Hematopoietic multipotent progenitor cell treated with erythropoietin and hydrocortisone succinate and interleukin-3 and kit ligand, for 8 days (in vitro differentiated cells): ENCODE measurements around the gene LIN54.
"Not testable (repeated sequence)": the region's sequence is repeated elsewhere in the genome, so short reads cannot be mapped to it uniquely, and the experiment has no call there.

ENCODE experiments used
- DNase-seq: peaks from one replicate; pipeline ENCODE4 v3.0.0-alpha.2; 2015

LIN54 gene

DNA sequence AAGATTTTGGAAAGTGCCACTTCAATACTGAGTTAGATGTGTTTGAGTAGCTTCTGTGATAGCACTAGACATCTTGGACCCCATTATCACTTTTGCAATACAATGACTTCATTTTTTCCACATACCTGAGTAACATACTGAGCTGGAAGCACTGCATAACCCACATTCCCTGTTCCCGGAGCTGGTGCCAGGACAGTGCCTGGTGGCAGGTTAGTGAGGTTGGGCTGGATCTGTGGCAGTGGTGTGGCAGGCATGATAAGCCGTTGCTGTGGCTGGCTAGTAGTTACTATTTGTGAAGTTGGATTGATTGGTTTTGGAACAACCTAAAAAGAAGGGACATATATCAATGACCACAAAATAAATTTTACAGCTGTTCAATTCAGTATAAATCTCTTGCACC lies 71.2 kb downstream of the LIN54 start:
- DNase-seq, result no peak

DNA sequence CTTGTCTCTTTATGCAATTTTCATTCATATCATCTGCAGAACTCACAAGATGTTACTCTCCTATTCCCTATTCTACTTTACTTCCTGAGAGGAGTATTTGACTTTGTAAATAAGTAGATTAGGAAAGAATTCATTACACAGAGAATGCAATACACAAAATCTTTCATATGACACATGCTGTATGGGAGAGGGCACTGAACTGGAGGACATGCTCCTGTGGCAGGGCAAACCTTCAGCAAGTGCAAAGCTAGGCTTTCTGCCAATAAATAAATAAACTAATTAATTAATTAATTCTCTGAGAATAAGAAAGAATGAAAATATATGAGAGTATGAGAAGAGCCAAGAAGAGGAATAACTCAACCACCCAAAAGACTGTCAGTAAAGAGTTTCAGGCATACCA lies 76.2 kb downstream of the LIN54 start:
- no peak for DNase-seq

DNA sequence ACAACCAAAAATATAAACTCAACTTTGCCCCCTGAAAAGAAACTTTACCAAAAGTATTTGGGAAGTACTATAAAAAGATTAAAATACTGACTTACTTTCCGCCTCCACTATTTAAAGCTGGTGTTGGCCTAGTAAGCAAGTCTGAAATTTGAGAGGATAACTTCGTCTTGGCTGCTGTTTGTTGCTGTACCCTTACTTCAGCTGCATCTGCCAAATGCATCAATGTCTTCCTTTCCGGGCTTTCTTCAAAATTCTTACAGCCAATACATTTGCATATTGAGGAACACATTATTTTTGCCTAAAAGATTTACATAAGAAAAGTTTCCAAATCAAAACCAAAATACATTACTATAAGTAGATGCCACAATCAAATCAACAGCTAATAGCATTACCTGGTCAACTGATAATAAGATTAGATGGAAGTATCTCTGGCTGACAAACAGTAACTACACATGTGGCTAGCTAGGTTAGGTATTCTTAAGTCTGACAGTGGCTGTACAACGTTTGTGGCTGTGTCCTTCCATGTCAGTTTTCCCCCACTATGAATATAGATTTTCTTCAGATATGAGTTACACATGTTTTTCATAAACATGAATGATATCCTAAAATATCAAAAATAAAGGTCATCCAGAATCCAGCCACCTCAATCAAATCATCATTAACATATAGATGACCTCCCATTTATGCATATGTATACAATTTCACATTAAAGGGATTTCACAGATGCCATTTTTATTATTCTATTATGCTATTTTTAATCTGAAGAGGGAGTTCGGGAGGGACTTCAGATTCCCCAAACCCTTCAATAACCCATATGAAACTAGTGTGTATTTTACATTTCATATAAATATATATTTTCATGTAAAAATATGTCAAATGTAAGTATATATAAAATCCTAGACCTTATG lies 79.5 kb downstream of the LIN54 start:
- no peak for DNase-seq

DNA sequence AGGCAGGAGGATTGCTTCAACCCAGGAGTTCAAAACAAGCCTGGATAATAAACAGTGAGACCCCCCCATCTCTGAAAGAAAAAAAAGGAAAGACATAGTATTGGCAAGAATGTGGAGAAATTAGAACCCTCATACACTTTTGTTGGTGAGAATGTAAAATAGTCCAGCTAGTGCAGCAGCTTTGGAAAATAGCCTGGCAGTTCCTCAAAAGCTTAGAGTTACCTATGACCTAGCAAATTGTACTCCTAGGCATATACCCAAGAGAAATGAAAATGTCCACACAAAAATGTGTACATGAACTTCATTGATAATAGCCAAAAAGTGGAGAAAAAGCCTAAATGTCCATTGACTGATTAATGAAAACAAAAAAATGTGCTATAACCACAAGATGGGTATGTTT lies 88.8 kb downstream of the LIN54 start:
- no peak for DNase-seq

DNA sequence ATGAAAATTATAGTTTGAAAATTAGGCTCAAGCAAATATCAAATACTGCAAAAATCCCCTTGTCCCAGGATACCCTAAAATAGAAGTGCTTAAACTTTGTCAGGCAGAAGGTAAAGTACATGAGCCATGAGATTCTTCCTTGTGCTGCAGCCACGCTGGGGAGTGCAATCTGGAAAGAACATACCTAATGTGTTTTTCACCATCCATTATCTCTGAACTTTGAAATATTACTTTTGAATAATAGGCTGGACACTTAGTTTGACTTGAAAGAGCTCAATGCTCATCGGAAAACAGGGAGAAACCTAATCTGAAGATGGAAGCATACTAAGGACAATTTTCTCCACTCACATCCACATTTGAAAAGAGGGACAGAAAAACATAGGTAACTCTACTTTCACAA lies 91.2 kb downstream of the LIN54 start:
- DNase-seq, result no peak

DNA sequence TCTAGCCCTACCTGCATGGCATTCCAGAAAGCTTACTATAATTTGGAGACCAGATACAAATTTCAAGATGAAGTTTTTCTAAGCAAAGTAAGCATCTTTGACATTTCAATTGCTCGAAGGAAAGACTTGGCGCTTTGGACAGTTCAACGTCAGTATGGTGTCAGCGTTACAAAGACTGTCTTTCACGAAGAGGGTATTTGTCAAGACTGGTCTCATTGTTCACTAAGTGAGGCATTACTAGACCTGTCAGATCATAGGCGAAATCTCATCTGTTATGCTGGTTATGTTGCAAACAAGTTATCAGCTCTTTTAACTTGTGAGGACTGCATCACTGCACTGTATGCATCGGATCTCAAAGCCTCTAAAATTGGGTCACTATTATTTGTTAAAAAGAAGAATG lies 92.5 kb downstream of the LIN54 start:
- DNase-seq, result no peak

DNA sequence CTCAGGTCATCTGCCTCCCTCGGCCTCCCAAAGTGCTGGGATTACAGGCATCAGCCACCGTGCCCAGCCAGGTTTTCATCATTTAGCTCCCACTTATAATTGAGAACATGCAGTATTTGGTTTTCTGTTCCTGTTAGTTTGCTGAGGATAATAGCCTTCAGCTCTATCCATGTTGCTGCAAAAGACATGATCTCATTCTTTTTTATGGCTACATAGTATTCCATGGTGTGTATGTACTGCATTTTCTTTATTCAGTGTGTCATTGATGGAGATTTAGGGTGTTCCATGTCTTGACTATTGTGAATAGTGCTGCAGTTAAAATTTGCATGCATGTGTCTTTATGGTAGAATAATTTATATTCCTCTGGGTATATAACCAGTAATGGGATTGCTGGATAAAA lies 96.7 kb downstream of the LIN54 start:
- DNase-seq, result not testable (repeated sequence)

DNA sequence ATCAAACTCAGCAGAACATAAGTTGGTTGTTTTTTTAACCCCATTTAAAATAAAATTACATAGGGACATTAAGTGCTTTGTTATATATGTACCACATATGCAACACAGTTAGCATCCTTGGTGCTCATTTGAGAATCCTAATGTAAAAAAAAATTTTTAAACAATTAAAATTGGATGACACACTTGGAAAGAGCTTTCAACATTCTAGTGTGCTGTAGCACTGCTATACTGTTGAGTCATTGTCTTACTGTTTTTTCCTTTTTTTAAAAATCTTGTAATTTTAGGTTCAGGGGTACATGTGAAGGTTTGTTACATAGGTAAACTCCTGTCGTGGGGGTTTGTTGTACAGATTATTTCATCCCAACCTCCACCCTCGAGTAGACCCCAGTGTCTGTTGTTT lies 97.3 kb downstream of the LIN54 start:
- DNase-seq, result no peak

DNA sequence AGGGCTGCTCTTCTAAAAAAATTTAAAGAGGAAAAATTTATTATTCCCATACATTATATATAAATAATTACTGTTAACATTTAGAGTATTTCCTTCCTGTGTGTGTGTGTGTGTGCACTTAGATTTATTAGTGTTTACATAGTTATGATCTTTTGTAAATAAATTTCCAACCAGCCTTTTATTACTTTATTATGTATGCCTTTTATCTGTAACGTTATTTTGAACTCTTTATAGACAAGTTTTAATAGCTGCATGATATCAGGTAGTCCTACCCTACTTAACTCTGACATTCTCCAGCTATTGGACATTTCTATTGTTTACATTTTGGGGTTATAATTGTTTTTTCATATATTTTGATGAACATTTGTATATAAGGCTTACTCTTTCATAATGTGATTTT lies 101.3 kb downstream of the LIN54 start:
- no peak for DNase-seq

DNA sequence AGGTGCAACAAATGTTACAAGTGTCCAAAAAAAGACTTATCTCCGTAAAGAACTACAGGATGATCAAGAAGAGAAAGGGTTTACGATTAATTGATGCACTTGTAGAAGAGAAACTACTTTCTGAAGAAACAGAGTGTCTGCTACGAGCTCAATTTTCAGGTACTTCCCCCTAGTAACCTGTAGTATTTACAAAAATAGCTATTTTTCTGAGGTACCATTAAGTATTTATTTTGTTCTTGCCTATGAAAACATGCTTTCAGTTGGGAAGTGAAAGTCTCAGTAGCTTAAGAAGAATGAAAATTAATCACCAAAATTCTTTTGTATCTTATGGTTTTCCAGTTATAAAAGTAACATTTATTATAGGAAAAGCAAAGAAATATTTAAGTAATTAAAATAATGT lies 104.2 kb downstream of the LIN54 start:
- no peak for DNase-seq

DNA sequence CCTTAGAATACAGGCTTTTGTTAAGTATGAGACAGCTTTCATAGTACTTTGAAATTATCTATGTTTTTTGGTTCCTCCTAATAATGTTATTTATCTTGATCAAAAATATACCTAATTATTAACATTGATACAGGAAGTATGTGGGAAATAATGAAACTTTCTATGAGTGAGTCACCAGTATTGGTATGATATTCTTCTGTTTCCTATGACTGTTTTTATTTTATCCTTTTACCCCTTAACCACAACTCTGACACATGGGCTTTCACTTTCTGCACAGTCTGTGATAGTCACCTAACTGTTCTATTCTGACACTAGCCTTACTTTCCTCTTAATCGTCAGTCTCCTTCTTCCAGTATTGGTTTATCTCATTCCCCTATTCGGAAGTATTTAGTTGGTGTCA lies 105.4 kb downstream of the LIN54 start:
- DNase-seq, result peak; percentile 69

DNA sequence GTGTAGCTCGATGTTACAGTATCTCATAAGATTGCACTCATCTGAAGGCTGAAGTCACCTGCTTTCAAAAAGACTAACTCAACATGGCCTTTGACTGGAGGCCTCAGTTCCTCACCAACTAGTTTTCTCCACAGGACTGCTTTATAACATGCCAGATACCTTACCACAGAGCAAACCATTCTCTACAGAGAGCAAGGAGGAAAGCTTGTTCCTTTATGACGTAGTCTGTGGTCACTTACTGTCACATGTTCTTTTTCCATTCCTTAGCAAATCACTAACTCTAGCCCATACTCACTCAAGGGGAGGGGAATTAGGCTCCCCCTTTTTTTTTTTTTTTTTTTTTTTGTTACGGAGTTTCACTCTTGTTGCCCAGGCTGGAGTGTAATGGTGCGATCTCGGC lies 106.9 kb downstream of the LIN54 start:
- DNase-seq, result peak; percentile 22

DNA sequence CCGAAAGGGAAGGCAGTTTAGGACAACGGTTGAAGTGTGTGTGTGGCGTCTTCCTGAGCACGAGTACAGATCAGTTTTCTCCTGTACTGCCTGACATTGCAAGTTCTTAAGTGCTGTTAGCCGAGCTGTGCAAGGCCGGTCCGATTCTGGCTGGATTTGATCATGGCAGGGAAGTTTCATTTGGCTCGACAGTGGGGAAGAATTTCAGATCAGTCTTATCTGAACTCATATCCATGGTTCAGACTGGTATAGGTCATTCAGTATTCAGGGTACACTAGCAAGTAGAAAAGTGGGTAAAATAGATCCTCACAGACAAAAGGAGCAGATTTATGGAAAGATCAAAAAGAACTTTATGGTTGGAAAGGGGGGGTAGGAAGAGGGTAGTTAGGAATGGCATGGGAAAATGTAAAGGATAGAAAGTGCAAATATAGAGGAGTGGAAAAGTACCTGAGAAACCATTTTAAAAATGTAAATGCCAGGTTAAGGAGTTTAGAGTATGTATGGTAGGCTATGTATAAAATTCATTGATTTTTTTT lies 109.4 kb downstream of the LIN54 start:
- no peak for DNase-seq

DNA sequence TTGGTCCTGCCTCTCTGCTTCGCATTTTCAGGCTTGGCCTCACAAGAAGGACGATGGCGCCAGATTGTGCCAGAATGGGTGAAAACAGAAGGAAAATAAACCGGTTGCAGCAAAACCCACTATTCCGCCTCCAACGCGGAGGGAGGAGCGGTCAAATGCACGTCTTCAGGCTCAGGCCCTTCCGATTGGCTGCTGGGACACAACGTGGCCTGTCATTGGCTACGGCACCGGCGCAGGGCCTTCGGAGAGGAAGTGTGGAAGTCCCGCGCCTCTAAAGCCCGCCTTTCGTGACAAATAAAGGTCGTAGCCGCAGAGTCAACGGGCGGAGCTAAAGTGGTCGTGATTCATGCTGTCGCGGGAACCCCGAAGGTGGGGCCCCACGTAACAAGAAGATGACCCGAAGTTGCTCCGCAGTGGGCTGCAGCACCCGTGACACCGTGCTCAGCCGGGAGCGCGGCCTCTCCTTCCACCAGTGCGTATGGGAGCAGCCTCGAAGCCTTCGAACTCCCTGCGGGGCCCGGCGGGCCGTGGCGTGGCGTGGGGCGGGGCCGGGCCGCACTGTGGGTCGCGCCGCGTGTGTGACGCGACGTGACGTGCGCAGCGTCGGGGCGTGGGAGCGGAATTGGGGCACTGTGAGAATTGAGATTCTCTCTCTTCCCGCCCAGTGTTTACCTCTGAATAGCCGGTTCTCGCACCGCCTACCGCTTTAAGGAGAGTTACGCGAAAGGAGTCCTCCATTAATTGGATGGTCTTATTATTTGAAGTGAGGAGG lies 110.0 kb downstream of the LIN54 start, which contains the start of gene THAP9:
Gene THAP9 (plus strand): TSS at position 325 of the 772 bp plus-strand sequence. CDS start 68 bp downstream, at position 393.
- DNase-seq, result peak; percentile 100

DNA sequence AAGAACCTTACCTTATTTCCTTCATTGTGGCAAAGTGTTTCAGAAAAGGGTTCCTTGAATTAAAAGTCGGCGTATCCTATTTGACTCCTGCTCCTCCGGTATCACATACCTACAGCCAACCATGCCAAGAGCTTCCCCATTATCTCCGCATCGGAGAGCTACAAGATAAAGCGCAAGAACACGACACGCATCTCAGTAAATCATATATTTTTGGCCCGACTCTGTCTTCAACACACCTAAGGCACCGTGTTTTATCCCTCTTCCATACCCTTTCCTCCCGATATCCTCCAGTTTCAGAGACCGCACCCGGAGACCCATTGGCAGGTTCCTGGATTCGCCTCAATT lies 110.6 kb downstream of the LIN54 start:
- DNase-seq, result no peak

DNA sequence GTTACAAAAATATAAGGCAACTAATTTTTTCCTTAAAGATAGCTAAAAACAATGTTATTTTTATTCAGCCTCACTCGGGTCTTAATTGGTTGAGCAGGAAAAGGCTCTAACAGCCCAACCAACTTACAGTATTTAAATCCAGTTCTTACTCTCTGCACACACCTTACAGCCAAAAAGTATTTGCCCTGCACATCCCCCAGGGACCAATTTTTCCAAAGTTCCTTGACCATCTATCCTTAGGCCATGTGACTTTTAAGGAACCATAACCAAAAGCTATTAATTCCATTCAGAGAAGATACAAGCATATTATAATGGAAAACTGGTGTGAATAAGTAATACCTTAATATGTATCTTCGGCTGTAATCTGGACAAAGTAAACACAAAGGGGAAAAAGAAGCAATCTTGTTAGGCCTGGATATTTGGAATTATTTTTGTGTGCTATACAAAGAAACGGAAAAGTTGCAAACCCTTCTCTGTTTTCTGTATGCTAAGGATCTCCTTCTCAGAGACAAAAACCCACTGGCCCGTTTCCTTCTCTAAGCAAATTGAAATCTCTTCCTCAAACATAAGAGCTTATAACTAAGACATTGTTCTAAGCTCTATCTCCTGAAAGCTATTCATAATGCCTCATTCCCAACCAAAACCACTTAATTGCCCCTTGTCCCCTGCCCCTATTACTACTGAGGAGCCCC lies 111.1 kb downstream of the LIN54 start:
- DNase-seq, result no peak

DNA sequence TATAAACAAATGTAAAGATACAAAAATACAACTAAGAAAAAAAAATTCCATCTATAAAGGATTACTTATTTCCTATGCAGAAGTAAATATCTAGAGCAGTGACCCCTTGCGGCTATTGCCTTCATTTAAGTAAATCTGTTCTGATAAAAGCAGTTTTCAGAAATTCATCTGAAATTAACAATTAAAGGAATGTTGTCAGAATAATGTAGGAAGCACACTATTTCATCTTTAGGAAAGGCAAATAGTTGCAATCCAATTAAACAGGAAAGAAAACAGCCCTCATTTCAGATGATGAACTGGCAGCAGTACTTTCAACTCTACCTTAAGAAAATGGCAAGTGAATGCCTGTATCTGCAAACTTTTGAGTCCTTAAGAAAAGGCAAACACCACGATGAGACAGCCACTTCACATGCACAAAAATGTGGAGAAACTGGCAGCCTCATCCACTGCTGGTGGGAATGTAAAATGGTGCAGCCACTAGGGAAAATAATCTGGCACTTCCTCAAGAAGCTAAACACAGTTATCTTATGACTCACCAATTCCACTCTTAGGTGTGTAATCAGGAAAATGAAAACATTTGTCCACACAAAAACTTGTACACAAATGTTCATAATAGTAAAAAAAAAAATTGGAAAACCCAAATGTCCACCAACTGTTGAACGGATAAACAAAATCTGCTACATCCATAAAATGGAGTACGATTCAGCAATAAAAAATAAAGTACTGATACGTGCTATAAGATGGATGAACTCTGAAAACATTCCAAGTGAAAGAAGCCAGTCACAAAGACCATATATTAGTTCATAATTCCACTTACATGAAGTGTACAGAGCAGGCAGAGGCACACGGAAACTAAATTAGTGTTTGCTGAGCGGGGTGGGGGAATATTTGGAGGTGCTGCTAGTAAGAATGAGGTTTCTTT lies 112.0 kb downstream of the LIN54 start:
- DNase-seq, result peak; percentile 51

DNA sequence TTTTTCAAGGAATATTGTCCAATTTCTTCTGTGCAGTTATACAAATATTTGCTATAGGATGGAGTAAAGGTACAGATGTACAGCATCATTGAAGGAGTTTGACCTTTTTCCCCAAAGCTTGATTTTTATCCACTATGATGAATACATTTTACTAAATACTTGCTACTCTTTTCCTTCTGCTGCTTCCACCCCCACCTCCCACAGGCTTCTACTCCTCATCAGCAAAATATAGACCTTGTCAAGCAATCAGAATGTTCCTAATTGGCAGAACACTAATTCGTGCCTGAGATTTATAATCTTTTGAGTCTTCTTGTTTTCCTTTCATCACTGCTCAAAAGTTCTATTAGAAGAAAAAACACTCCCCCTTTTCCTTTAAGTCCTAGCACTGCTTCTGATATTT lies 113.9 kb downstream of the LIN54 start:
- DNase-seq, result no peak

DNA sequence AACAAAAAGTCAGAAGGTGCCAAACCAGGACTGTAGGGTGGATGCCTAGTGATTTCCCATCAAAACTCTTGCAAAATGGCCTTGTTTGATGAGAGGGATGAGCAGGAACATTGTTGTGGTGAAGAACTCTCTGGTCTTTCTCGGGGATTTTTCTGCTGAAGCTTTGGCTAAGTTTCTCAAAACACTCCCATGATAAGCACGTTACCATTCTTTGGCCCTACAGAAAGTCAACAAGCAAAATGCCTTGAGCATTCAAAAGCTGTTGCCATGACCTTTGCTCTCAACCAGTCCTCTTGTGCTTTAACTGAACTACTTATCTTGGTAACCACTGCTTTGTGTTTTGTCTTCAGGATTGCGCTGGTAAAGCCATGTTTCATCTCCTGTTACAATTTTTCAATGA lies 116.7 kb downstream of the LIN54 start:
- DNase-seq, result no peak

DNA sequence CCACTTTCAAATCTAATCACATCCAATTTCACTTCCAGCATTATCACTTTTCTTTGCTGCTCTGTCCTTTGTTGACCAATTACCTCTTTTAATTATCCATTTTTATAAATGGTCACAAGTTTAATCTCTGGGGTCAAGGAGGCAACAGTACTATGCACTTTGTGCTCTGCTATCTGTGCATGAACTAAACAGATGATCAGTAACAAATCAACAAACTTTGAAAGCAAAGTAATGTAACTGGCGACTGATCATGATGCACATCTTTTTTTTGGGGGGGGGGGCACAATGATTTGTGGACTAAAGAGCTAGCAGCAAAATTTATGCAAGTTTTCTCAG lies 118.2 kb downstream of the LIN54 start:
- no peak for DNase-seq

DNA sequence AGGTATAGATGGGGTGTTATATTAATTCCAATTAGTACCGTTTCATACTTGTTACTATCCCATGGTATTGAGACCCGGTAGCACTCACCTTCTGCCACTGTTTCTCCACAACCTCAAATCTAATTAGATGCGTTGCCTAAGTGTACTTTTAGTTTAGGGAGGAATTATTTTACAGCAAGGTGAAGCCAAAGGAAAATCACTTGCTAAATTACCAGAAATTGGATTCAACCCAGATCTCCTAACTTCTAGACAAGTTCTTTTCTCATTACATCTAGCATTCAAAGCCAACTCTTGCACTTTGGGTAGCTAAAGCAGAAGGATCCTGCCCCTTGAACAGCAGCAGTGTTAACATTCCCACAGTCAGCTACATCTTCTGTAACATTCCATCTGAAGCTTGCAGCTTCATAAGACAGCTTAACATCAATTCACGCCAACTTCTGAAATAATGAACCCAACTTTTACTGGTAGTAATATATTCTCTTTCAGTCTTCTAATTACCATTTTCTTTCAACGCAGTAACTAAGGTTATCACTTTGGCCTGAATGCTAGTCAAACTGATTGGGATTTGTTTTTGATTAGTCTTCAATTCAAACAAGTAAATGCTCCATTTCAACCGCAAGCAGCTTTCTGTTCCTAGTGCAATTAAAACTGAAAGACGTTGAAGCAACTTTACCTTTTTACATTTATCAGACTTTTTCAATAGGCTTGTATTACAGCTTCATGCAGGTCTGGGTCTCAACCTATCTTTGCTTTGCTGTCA lies 118.7 kb downstream of the LIN54 start:
- DNase-seq, result no peak
